Thoracic aorta (tissue), 2 donors: ENCODE measurements around the gene SLC35B1. TPM values are rescaled to one million over a fixed set of nuclear protein-coding genes. Genes with fewer than 3 reads are reported as not detected.
"Not testable (repeated sequence)": the region's sequence is repeated elsewhere in the genome, so short reads cannot be mapped to it uniquely, and the experiment has no call there.

Experiments
- ATAC-seq: fragments of 150-250 bp; one replicate; pipeline ENCODE4 v1.8.0; 2017; ENCODE audit warnings: low read depth; ENCODE audit not compliant: insufficient number of reproducible peaks, low FRiP score
- DNase-seq: peaks from one replicate; pipeline ENCODE4 v3.0.0-alpha.2; 2020; ENCODE audit warnings: low spot score
- H3K27ac ChIP-seq, 2 donors: fragments of 200-600 bp; sonication (generic); 1 replicate in 1 of 2; 2 replicates in 1 of 2; pipeline ENCODE4 v1.5.1; 2016; ENCODE audit warnings: mild to moderate bottlenecking in 2 of 2, moderate library complexity in 2 of 2
- H3K27me3 ChIP-seq: fragments of 200-600 bp; sonication (generic); replicated peaks from 2 replicates; pipeline ENCODE4 v1.6.0; 2016; ENCODE audit warnings: mild to moderate bottlenecking; ENCODE audit not compliant: insufficient read depth
- H3K36me3 ChIP-seq: fragments of 200-600 bp; sonication (generic); one replicate; pipeline ENCODE4 v1.5.1; 2016
- H3K4me1 ChIP-seq, 2 donors: fragments of 200-600 bp; sonication (generic); 1 replicate in 1 of 2; 2 replicates in 1 of 2; pipeline versions ENCODE4 v1.5.1 to v1.6.0; 2016; ENCODE audit warnings: low read depth in 2 of 2, mild to moderate bottlenecking in 1 of 2; ENCODE audit not compliant: control insufficient read depth in 1 of 2
- H3K4me3 ChIP-seq: fragments of 200-600 bp; sonication (generic); 2 replicates; pipeline ENCODE4 v1.5.1; 2016; ENCODE audit warnings: mild to moderate bottlenecking
- H3K9me3 ChIP-seq: fragments of 200-600 bp; sonication (generic); 2 replicates; pipeline ENCODE4 v1.5.1; 2016
- total RNA-seq, 2 donors: library from RNA; depleted of rRNA; stranded (reverse); fragments of >200 nt; gene quantifications; one replicate each; pipeline versions ENCODE4 v1.1.0 to v1.2.3, GENCODE V29; 2016
- TF ChIP-seq, protein P1 (sequence below): fragments of 200-600 bp; sonication (generic); IDR thresholded peaks from one replicate; pipeline ENCODE4 v1.5.1; 2019; ENCODE audit warnings: antibody characterized with exemption

The SLC35B1 gene
- total RNA-seq, 2 donors from 2014 or later, result 30.9 to 86.6 TPM

DNA sequence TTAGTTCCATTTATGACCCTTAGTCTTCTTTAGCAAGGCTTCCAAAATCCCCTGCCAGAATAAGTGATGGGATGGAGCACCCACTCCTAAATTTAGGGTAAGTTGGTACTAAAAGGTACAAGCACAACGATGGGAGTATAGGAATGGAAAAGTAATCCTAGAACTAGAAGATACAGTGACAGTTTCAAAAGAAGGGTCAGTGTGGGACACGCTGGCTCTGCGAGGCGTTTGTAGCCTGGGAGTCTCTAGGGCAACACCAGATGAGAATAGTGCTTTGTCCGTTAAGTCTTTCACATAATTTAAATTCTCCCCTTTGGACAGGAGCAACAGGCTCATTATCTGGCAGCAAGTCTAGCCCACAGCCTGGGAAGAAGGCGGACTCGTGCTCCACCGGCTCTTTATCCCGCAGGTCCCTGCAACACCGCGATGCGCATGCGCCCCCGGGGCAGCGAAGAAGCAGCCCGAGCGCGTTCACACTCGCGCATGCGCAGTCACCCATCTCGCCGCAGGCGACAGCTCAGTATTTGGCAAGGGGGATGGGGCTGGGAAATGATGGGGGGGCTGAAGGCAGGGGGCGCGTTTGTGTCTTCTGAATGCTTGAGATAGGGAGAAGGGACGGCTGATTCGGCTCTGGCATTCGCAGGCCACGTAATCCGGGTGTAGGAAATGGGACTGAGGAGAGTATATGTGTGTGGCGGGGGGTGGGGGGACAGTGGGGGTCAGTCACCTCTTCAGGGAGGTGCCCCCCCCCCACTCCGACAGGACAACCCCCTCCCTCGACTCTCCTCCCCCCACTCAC, 30.4 kb downstream of the SLC35B1 start:
- TF ChIP-seq, protein P1, sequence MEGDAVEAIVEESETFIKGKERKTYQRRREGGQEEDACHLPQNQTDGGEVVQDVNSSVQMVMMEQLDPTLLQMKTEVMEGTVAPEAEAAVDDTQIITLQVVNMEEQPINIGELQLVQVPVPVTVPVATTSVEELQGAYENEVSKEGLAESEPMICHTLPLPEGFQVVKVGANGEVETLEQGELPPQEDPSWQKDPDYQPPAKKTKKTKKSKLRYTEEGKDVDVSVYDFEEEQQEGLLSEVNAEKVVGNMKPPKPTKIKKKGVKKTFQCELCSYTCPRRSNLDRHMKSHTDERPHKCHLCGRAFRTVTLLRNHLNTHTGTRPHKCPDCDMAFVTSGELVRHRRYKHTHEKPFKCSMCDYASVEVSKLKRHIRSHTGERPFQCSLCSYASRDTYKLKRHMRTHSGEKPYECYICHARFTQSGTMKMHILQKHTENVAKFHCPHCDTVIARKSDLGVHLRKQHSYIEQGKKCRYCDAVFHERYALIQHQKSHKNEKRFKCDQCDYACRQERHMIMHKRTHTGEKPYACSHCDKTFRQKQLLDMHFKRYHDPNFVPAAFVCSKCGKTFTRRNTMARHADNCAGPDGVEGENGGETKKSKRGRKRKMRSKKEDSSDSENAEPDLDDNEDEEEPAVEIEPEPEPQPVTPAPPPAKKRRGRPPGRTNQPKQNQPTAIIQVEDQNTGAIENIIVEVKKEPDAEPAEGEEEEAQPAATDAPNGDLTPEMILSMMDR, result no peak
- ATAC-seq, result peak; percentile 64

DNA sequence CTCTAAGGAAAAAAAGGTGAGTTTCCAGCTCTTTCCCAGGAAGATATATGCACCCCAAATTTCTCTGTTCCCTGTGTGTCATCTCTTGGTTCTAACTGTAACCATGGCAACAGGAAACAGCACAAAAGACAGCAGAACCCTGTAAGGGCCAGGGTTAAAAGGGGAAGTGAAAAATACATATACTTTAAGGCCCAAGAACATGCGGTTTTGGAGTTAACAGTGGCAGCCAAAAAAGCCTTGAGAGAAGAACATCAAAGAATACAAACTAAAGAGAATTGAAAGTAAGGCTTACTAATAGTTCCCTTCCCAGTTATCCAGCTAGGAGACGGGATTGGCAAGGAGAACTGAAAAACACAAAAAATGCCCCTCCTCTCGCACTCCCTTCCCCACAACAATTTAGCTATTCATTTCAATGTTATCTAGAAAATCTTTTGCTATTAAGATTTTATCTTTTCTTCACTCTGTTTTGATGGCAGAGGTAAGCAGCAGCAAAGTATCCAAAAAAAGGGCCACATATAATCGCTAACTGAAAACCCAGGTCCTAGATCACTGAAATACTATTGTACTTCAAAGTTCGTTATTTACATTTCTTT, 31.4 kb downstream of the SLC35B1 start:
- DNase-seq (no peak), ATAC-seq (no peak)
- Histone ChIP-seq H3K9me3 (no peaks in the 10 kb centered on the region), H3K4me1 (peaks cover 35 to 49% of the 10 kb centered on the region in 2 donors), H3K27me3 (no peaks in the 10 kb centered on the region), H3K36me3 (no peaks in the 10 kb centered on the region), H3K27ac (peak overlapping the region; percentile 96 to 97), H3K4me3 (peak overlapping the region; percentile 76)
- TF ChIP-seq, protein P1, result no peak

More for the DNA sequence above, 30.4 kb downstream of the SLC35B1 start:
- no peaks in the 10 kb centered on the region for H3K27me3 ChIP-seq
- peaks cover 33 to 41% of the 10 kb centered on the region in 2 donors for H3K4me1 ChIP-seq
- no peaks in the 10 kb centered on the region for H3K9me3 ChIP-seq
- H3K4me3 ChIP-seq, result peak overlapping the region; percentile 76
- DNase-seq, result peak; percentile 89
- H3K36me3 ChIP-seq, result no peaks in the 10 kb centered on the region
- peak overlapping the region; percentile 96 to 97 for H3K27ac ChIP-seq

DNA sequence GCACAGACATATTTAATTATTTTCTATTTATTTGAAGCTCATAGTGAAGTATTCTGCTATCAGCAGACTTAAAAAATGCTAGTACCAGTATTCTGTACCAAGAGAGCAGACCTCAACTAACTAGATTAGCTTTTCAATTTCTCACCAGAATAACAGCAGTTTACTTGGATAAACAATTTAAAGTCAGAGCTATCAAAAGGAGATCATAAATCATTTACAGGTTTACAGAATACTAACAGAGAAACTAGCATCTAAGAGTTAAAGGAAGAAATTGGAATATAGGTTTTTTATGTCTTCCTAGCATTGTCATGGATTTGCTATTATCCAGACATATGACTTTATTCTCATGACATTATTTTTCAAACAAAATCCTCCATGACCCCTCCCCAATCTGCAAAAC, 33.3 kb downstream of the SLC35B1 start:
- Histone ChIP-seq H3K9me3 (no peaks in the 10 kb centered on the region), H3K27ac (peak overlapping the region; percentile 96 to 97), H3K27me3 (no peaks in the 10 kb centered on the region), H3K36me3 (no peaks in the 10 kb centered on the region), H3K4me3 (peak overlapping the region; percentile 76), H3K4me1 (peaks cover 49 to 68% of the 10 kb centered on the region in 2 donors)
- TF ChIP-seq, protein P1, result no peak
- DNase-seq (no peak), ATAC-seq (no peak)

DNA sequence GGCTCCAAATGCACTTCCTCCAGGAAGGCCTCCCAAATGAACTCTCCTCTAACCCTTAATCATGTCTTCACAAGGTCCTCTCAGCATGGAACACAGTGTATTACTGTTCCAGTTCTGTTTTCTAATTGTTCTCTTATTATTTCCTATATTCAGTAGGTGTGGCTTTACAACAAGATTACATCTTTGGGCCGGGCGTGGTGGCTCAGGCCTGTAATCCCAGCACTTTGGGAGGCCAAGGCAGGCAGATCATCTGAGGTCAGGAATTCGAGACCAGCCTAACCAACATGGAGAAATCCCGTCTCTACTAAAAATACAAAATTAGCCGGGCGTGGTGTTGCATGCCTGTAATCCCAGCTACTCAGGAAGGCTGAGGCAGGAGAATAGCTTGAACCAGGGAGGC, 34.1 kb downstream of the SLC35B1 start:
- not testable (repeated sequence) for H3K27me3 ChIP-seq, H3K4me3 ChIP-seq, H3K9me3 ChIP-seq, H3K36me3 ChIP-seq, ATAC-seq, DNase-seq
- H3K27ac ChIP-seq, result peak overlapping the region; percentile 33 to 96
- peaks cover 49 to 70% of the 10 kb centered on the region in 2 donors for H3K4me1 ChIP-seq

DNA sequence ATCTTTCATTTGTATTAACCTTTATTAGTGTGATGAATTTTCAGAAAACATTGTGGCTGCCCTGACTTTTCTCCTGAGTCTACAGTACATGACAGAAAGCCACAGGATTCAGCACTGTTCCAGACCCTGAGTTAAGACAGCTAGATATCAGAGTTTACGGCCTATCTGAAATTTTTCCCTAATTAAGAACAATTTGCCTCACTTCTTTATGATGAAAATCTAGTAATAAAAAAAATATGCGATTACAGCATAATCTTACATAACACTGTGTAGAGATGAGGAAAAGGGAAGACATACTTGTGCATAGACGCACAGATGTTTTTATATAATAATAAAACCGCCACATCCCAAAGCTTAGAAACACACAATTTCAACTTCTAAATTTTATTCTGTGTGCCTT, 37.1 kb downstream of the SLC35B1 start:
- TF ChIP-seq, protein P1, result no peak
- Histone ChIP-seq H3K4me3 (peak overlapping the region; percentile 41), H3K27me3 (no peaks in the 10 kb centered on the region), H3K9me3 (no peaks in the 10 kb centered on the region), H3K36me3 (no peaks in the 10 kb centered on the region), H3K27ac (peak overlapping the region in 1 of 2 donors; percentile 59), H3K4me1 (peaks cover 44 to 58% of the 10 kb centered on the region in 2 donors)
- ATAC-seq (no peak), DNase-seq (no peak)
